BE2C (cell line): Measurements from ENCODE around the gene ADAMTSL5.

Source experiments
- DNase-seq: peaks from one replicate; pipeline ENCODE4 v3.0.0-alpha.2; 2020
- H3K27me3 ChIP-seq: fragments of 250-450 bp; sonication (Bioruptor Pico); 2 replicates; pipeline ENCODE4 v1.5.1; 2020; ENCODE audit warnings: mild to moderate bottlenecking
- H3K36me3 ChIP-seq: fragments of 250-450 bp; sonication (Bioruptor Pico); 2 replicates; pipeline ENCODE4 v1.5.1; 2020; ENCODE audit warnings: mild to moderate bottlenecking
- H3K4me1 ChIP-seq: fragments of 250-450 bp; sonication (Bioruptor Pico); 2 replicates; pipeline ENCODE4 v1.5.1; 2020
- H3K4me3 ChIP-seq: 2 replicates; pipeline ENCODE4 v1.5.1; 2011; ENCODE audit warnings: low read depth, low read length
- H3K9me3 ChIP-seq: fragments of 250-450 bp; sonication (Bioruptor Pico); 2 replicates; pipeline ENCODE4 v1.5.1; 2020
- TF ChIP-seq, protein P1 (sequence below): IDR thresholded peaks from 2 replicates; pipeline ENCODE4 v1.5.1; 2012; ENCODE audit warnings: mild to moderate bottlenecking, low read depth, low read length

Gene ADAMTSL5

DNA sequence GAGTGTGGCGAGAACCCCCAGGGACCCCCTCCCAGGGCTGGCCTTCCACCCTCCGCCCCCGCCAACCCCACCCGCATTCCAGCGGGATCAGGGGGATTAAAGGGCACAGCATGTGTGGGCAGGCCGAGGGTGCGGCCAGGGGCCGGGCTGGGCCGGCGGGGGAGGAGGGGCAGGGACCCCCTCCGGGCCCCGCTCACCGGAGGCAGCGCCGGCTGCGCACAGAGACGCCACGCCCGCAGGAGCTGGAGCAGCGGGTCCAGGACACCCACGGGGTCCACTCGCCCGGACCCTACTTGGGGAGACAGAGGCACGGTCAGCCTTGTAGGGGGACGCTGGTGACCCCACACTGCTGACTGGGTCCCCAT lies 2.4 kb downstream of the ADAMTSL5 start:
- Histone ChIP-seq H3K4me1 (peaks cover 3% of the 10 kb centered on the region; the same call in 1 of the 2 replicates), H3K9me3 (no peaks in the 10 kb centered on the region; the same call in 1 of the 2 replicates), H3K36me3 (no peaks in the 10 kb centered on the region), H3K27me3 (peaks cover 39% of the 10 kb centered on the region), H3K4me3 (no peak overlapping the region)
- TF ChIP-seq, protein P1, sequence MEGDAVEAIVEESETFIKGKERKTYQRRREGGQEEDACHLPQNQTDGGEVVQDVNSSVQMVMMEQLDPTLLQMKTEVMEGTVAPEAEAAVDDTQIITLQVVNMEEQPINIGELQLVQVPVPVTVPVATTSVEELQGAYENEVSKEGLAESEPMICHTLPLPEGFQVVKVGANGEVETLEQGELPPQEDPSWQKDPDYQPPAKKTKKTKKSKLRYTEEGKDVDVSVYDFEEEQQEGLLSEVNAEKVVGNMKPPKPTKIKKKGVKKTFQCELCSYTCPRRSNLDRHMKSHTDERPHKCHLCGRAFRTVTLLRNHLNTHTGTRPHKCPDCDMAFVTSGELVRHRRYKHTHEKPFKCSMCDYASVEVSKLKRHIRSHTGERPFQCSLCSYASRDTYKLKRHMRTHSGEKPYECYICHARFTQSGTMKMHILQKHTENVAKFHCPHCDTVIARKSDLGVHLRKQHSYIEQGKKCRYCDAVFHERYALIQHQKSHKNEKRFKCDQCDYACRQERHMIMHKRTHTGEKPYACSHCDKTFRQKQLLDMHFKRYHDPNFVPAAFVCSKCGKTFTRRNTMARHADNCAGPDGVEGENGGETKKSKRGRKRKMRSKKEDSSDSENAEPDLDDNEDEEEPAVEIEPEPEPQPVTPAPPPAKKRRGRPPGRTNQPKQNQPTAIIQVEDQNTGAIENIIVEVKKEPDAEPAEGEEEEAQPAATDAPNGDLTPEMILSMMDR = no peak
- DNase-seq = no peak

DNA sequence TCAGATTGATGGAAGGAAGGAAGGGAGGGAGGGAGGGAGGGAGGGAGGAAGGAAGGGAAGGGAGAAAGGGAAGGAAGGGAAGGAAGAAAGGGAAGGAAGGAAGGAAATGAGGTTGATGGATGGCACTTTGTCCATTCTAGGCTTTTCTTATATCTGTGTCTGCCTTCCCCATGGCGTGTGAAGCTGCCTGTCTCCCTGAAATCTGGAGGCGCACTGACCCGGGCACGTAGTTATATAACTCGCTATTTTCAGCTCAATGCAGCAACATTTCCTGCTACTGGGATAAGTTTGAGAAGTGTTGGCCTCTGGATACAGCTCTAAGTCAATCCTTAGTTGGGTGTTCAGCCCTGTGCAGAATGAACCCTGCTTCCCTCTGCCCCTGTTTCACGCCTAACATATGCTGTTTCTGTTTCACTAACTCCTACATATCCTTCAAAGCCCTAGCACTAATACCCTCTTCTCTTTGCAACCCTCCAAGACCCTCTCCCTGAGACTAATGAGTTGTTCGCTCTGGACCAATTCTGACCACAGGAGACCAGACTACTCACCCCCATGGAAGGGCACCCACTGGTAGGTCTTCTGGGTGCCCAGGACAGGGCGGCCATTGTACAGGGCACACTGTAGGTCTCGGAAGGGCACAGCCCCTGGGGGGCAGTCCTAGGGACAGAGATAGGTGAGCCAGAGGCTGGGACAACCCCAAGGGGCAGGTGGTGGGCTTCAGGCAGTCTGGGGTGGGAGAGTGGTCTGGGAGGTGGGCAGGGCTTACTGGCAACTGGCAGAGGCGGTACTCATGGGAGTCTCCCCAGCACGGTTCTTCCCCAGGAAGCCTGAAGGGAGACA lies 3.0 kb downstream of the ADAMTSL5 start:
- TF ChIP-seq, protein P1 = no peak
- H3K4me1 ChIP-seq = peaks cover 3% of the 10 kb centered on the region; the same call in 1 of the 2 replicates
- H3K36me3 ChIP-seq = no peaks in the 10 kb centered on the region
- no peak overlapping the region for H3K4me3 ChIP-seq
- DNase-seq = no peak
- no peaks in the 10 kb centered on the region; the same call in 1 of the 2 replicates for H3K9me3 ChIP-seq
- peaks cover 39% of the 10 kb centered on the region for H3K27me3 ChIP-seq

DNA sequence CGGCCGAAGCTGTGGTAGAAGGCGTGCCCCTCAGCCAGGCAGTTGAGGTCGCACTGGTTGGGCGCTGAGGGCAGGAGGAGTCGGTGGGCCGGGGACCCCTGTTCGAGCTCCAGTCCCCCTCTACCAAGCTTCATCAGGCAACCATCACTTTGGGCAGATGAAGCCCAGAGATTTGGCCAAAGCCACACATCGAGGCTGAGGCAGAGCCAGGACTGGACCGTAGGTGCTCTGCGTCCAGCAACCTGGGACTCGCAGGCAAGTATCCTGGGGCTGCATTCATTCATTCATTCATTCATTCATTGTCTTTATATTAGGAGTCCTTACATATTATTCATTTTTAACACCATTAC lies 4.3 kb downstream of the ADAMTSL5 start:
- TF ChIP-seq, protein P1 = no peak
- Histone ChIP-seq H3K27me3 (peaks cover 36% of the 10 kb centered on the region), H3K4me3 (no peak overlapping the region; the same call in 1 of the 2 replicates), H3K4me1 (peaks cover 3% of the 10 kb centered on the region; the same call in 1 of the 2 replicates), H3K9me3 (no peaks in the 10 kb centered on the region; the same call in 1 of the 2 replicates), H3K36me3 (no peaks in the 10 kb centered on the region)
- DNase-seq = no peak

DNA sequence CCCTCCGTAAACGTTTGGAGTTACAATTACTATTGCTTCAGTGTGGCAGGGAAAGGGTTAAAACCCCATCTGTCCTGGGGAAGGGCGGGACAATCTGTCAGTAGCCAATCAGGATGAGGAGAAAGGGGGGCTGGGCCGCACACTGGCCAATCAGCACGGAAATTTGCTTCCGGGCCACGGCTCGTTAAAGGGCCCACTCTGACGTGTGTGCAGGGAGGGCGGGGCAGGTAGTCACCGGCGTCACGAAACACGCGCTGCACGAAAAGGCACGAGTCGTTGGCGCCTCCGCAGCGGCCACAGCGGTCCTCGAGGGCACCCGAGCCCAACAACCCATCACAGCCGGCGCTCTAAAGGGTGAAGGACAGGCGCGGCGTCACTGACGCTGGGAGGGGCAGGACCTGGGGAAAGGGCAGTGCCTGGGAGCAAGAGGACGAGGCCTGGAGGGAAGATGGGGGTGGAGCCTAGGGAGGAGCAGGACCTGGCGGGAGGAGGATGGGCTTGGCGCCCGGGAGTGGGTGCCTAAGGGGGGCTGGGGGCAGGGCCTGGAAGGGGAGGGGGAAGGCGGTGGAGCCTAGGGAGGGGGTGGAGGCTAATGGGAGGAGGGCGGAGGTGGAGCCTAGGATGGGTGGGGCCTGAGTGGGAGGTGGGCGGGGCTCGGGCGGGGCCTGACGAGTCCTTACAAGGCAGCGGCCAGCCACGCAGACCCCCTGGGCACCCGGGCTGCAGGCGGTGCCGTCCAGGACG lies 4.9 kb downstream of the ADAMTSL5 start:
- peak overlapping the region; percentile 57 for H3K4me3 ChIP-seq
- peaks cover 3% of the 10 kb centered on the region; the same call in 1 of the 2 replicates for H3K4me1 ChIP-seq
- H3K9me3 ChIP-seq = no peaks in the 10 kb centered on the region; the same call in 1 of the 2 replicates
- no peaks in the 10 kb centered on the region for H3K36me3 ChIP-seq
- peaks cover 34% of the 10 kb centered on the region for H3K27me3 ChIP-seq
- TF ChIP-seq, protein P1 = no peak
- peak; percentile 97 for DNase-seq

DNA sequence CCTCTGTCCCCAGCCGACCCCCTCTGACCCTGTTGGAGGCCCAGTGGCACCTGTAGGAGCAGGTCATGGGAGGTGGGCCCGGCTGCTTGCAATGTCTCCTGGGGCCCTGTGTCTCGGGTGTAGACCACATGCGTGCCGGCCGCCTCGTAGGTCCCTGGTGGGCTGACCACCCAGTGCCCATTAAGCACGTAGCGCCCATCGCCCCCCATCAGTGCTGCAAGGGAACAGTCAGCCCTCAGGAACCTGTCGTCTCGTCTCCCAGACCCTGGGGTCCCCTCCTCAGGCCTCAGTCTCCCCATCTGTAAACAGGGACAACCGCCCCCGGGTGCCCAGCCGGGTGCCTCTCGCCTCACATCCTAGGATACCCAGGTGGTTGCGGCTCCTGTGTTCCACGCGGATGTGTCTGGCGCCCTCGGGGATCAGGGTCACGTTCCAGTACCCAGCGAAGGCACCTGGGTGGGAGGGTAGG lies 5.6 kb downstream of the ADAMTSL5 start:
- H3K4me3 ChIP-seq = no peak overlapping the region; the same call in 1 of the 2 replicates
- H3K27me3 ChIP-seq = peaks cover 28% of the 10 kb centered on the region
- DNase-seq = no peak
- H3K9me3 ChIP-seq = no peaks in the 10 kb centered on the region; the same call in 1 of the 2 replicates
- H3K36me3 ChIP-seq = no peaks in the 10 kb centered on the region
- TF ChIP-seq, protein P1 = no peak
- H3K4me1 ChIP-seq = peaks cover 3% of the 10 kb centered on the region; the same call in 1 of the 2 replicates
